KOPT-K1 (cell line): Measurements from ENCODE around the gene PLA2G1B.

Experiments
- H3K27ac ChIP-seq: fragments of 200-600 bp; sonication (generic); 2 replicates; pipeline ENCODE4 v1.5.1; 2016; ENCODE audit warnings: antibody characterized with exemption, mild to moderate bottlenecking, low read depth, low read length; ENCODE audit not compliant: poor library complexity, severe bottlenecking
- H3K36me3 ChIP-seq: fragments of 200-600 bp; sonication (generic); 2 replicates; pipeline ENCODE4 v1.5.1; 2017; ENCODE audit warnings: antibody characterized with exemption, mild to moderate bottlenecking, low read length, moderate library complexity; ENCODE audit not compliant: insufficient read depth
- H3K9me3 ChIP-seq: fragments of 200-600 bp; sonication (generic); 2 replicates; pipeline ENCODE4 v1.5.1; 2017; ENCODE audit warnings: antibody characterized with exemption, low read length, mild to moderate bottlenecking; ENCODE audit not compliant: insufficient read depth, poor library complexity, severe bottlenecking

PLA2G1B gene

GRCh38 chr12:120317224-120318105 lies 10.1 kb downstream of the PLA2G1B start:
- peak overlapping the region; percentile 38 for H3K27ac ChIP-seq
- no peaks in the 10 kb centered on the region for H3K9me3 ChIP-seq
- H3K36me3 ChIP-seq = no peaks in the 10 kb centered on the region

- peak overlapping the region; percentile 38 for H3K27ac ChIP-seq
- no peaks in the 10 kb centered on the region for H3K9me3 ChIP-seq
- no peaks in the 10 kb centered on the region for H3K36me3 ChIP-seq
Measured at GRCh38 chr12:120316798-120317223, 10.8 kb downstream of the PLA2G1B start.

GRCh38 chr12:120314220-120314619 lies 13.4 kb downstream of the PLA2G1B start:
- Histone ChIP-seq H3K9me3 (no peaks in the 10 kb centered on the region), H3K27ac (no peak overlapping the region)

GRCh38 chr12:120301962-120302815 lies 25.4 kb downstream of the PLA2G1B start, which contains the start of gene SIRT4:
Gene SIRT4 (plus strand): TSS chr12:120302321. CDS start chr12:120303562, 1,241 bp downstream.
- Histone ChIP-seq H3K36me3 (no peaks in the 10 kb centered on the region), H3K27ac (peak within 1 kb of the TSS; percentile 34), H3K9me3 (no peaks in the 10 kb centered on the region)

More at GRCh38 chr12:120314220-120314619, 13.4 kb downstream of the PLA2G1B start:
- H3K36me3 ChIP-seq = no peaks in the 10 kb centered on the region

GRCh38 chr12:120292661-120293531 lies 34.7 kb downstream of the PLA2G1B start, which contains the start of gene RNU4-1:
Gene RNU4-1 (minus strand): TSS chr12:120293237.
- Histone ChIP-seq H3K9me3 (no peaks in the 10 kb centered on the region), H3K36me3 (no peaks in the 10 kb centered on the region), H3K27ac (peak within 1 kb of the TSS; percentile 93)

- Histone ChIP-seq H3K36me3 (no peaks in the 10 kb centered on the region), H3K27ac (peak overlapping the region; percentile 93), H3K9me3 (no peaks in the 10 kb centered on the region)
Measured at GRCh38 chr12:120292411-120292660, 35.2 kb downstream of the PLA2G1B start.

GRCh38 chr12:120290609-120291305 lies 36.8 kb downstream of the PLA2G1B start:
- Histone ChIP-seq H3K36me3 (no peaks in the 10 kb centered on the region), H3K9me3 (no peaks in the 10 kb centered on the region), H3K27ac (peak overlapping the region; percentile 1)

- H3K9me3 ChIP-seq = no peaks in the 10 kb centered on the region
- no peak overlapping the region for H3K27ac ChIP-seq
- H3K36me3 ChIP-seq = no peaks in the 10 kb centered on the region
Measured at GRCh38 chr12:120287491-120287890, 40.1 kb downstream of the PLA2G1B start.

- no peaks in the 10 kb centered on the region for H3K36me3 ChIP-seq
- H3K9me3 ChIP-seq = no peaks in the 10 kb centered on the region
- no peak overlapping the region for H3K27ac ChIP-seq
Measured at GRCh38 chr12:120286768-120287490, 40.6 kb downstream of the PLA2G1B start.

- Histone ChIP-seq H3K36me3 (no peaks in the 10 kb centered on the region), H3K27ac (no peak overlapping the region), H3K9me3 (no peaks in the 10 kb centered on the region)
Measured at GRCh38 chr12:120284381-120284780, 43.2 kb downstream of the PLA2G1B start.

GRCh38 chr12:120283318-120283717 lies 44.3 kb downstream of the PLA2G1B start:
- H3K9me3 ChIP-seq = peaks cover 5% of the 10 kb centered on the region
- H3K36me3 ChIP-seq = no peaks in the 10 kb centered on the region
- no peak overlapping the region for H3K27ac ChIP-seq

- Histone ChIP-seq H3K9me3 (peaks cover 9% of the 10 kb centered on the region), H3K36me3 (no peaks in the 10 kb centered on the region)
Measured at GRCh38 chr12:120278137-120279069, 49.2 kb downstream of the PLA2G1B start.

GRCh38 chr12:120276734-120277133 lies 50.8 kb downstream of the PLA2G1B start:
- Histone ChIP-seq H3K27ac (no peak overlapping the region), H3K9me3 (peaks cover 9% of the 10 kb centered on the region), H3K36me3 (no peaks in the 10 kb centered on the region)

More at GRCh38 chr12:120278137-120279069, 49.2 kb downstream of the PLA2G1B start:
- H3K27ac ChIP-seq = no peak overlapping the region
